ENCODE measurements around the gene VPS26A.

Gene VPS26A

GRCh38 chr10:69087590-69088470 lies 36.1 kb upstream of the VPS26A start, which contains the start of gene SRGN:
TSS of gene SRGN (plus strand) at chr10:69088103. CDS start at chr10:69088158, 55 bp downstream.
- DNase-seq (ENCODE audit: low read depth): peak; percentile 99
- TF ChIP-seq MAX (IDR thresholded peaks at IDR 0.05; ENCODE audit: low read depth, low read length) (peak; percentile 76), MYC (IDR thresholded peaks at IDR 0.05; ENCODE audit: low read depth, low read length) (peak; percentile 64), CTCF (IDR thresholded peaks at IDR 0.05; ENCODE audit: low read depth, low read length) (no peak), POLR2A (IDR thresholded peaks at IDR 0.05; ENCODE audit: extremely low read depth, insufficient read length) (peak; percentile 100)
- H3K4me3 ChIP-seq (ENCODE audit: low read depth, low read length): peak within 1 kb of the TSS; percentile 93

GRCh38 chr10:69088471-69088769 lies 35.6 kb upstream of the VPS26A start:
- peak overlapping the region; percentile 93 for H3K4me3 ChIP-seq (ENCODE audit: low read depth, low read length)
- TF ChIP-seq POLR2A (IDR thresholded peaks at IDR 0.05; ENCODE audit: extremely low read depth, insufficient read length) (no peak), MAX (IDR thresholded peaks at IDR 0.05; ENCODE audit: low read depth, low read length) (no peak)
- DNase-seq (ENCODE audit: low read depth): no peak

GRCh38 chr10:69088801-69089501 lies 35.0 kb upstream of the VPS26A start:
- no peak for TF ChIP-seq CTCF (IDR thresholded peaks at IDR 0.05; ENCODE audit: low read depth, low read length)
- peak; percentile 85 for TF ChIP-seq MAX (IDR thresholded peaks at IDR 0.05; ENCODE audit: low read depth, low read length)
- peak; percentile 93 for TF ChIP-seq MYC (IDR thresholded peaks at IDR 0.05; ENCODE audit: low read depth, low read length)
- TF ChIP-seq POLR2A (IDR thresholded peaks at IDR 0.05; ENCODE audit: extremely low read depth, insufficient read length): peak; percentile 63
- peak overlapping the region; percentile 93 for H3K4me3 ChIP-seq (ENCODE audit: low read depth, low read length)
- peak; percentile 89 for DNase-seq (ENCODE audit: low read depth)

GRCh38 chr10:69089638-69090599 lies 34.1 kb upstream of the VPS26A start:
- TF ChIP-seq MYC (IDR thresholded peaks at IDR 0.05; ENCODE audit: low read depth, low read length) (peak; percentile 70), POLR2A (IDR thresholded peaks at IDR 0.05; ENCODE audit: extremely low read depth, insufficient read length) (peak; percentile 23), CTCF (IDR thresholded peaks at IDR 0.05; ENCODE audit: low read depth, low read length) (no peak), MAX (IDR thresholded peaks at IDR 0.05; ENCODE audit: low read depth, low read length) (peak; percentile 85)

GRCh38 chr10:69090685-69091084 lies 33.3 kb upstream of the VPS26A start:
- H3K4me3 ChIP-seq (ENCODE audit: low read depth, low read length): peak overlapping the region; percentile 93
- 0 out of 2 replicates have a peak, but pooled peaks have one; percentile 44 for TF ChIP-seq MAX (IDR thresholded peaks at IDR 0.05; ENCODE audit: low read depth, low read length)
- no peak for TF ChIP-seq CTCF (IDR thresholded peaks at IDR 0.05; ENCODE audit: low read depth, low read length)
- TF ChIP-seq MYC (IDR thresholded peaks at IDR 0.05; ENCODE audit: low read depth, low read length): peak; percentile 34; the same call in 1 of the 2 replicates
- peak; percentile 52 for DNase-seq (ENCODE audit: low read depth)

More at GRCh38 chr10:69089638-69090599, 34.1 kb upstream of the VPS26A start:
- H3K4me3 ChIP-seq (ENCODE audit: low read depth, low read length): peak overlapping the region; percentile 93
- DNase-seq (ENCODE audit: low read depth): peak; percentile 83
